GM13976 (cell line): Measurements from ENCODE around the gene ELOB.

Source experiments
- DNase-seq: peaks from one replicate; pipeline ENCODE4 v3.0.0; 2012; ENCODE audit warnings: low spot score
- CTCF ChIP-seq: IDR thresholded peaks from 2 replicates; pipeline ENCODE4 v1.5.1; 2012; ENCODE audit warnings: borderline replicate concordance, mild to moderate bottlenecking; ENCODE audit not compliant: insufficient read depth; ENCODE audit errors: extremely low read depth, missing control alignments, control extremely low read depth
- in situ Hi-C: fragments of 300-500 bp; cut with MboI; formaldehyde crosslinking; loops from one replicate; pipeline ENCODE4 v1.12.0; 2022; ENCODE audit warnings: low sequenced_read_pairs, mixed read lengths, inconsistent platforms; ENCODE audit not compliant: unreplicated experiment

Gene ELOB

DNA sequence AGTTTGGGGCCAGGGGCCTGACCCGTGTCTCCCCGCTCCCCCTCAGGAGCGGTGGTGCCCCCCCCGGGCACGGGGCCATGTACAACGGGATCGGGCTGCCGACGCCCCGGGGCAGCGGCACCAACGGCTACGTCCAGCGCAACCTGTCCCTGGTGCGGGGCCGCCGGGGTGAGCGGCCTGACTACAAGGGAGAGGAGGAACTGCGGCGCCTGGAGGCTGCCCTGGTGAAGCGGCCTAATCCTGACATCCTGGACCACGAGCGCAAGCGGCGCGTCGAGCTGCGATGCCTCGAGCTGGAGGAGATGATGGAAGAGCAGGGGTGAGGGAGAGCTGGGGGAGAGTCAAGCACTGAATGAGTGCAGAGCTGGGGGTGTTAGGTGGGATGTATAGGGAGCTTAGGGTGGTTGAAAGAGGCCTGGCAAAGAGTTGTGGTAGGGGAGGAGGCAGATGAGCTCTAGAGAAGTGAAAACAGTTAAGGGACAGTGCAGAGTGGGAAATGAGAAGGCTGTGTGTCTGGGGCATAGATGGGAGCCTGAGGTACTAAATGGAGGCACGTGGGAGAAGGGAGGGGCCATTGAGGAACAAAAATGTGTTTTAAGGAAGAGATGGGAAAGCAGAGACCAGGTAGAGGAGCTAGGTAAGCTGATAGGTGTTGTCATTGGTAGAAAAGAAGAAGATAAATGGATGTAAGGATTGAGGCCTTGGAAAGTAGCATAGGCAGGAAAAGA is 20.6 kb downstream of the ELOB start:
- DNase-seq: no peak
- in situ Hi-C loops: no loop called here
- no peak for TF ChIP-seq CTCF

DNA sequence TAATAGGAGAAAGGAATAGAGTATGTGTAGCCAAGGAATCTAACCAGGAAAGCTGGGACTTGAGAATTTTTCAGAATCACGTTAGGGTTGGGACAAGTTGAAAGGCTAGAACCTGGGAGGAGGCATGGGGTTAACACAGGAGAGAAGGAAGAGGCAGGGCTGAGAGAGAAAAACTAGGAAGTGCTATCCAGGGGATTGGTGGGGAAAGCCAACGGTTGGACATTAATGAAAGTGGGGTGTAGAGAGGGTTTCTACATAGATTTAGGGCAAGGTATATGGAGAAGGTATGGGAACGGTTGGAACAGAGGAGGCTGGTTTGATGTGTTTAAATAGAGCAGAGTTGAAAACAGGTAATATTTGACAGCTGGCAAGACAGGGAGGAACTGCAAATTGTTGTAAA is 21.9 kb downstream of the ELOB start:
- no peak for TF ChIP-seq CTCF
- in situ Hi-C loops: no loop called here
- DNase-seq: no peak

DNA sequence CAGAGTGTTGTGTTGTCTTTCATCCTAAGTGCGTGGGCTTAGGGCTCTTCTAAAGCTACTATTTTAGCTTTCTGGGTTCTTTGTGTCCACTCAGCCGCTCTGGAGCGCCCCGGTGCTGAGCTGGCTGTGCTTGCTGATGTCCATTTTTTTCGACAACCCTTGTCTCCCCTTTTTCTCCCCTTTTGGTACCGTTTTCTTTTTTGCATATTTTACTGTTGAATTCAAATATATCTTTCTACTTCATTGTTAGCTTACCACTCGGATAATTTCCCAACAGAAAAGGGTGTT is 23.4 kb downstream of the ELOB start:
- no peak for DNase-seq
- no peak for TF ChIP-seq CTCF
- in situ Hi-C loops: no loop called here

- peak; percentile 88 for DNase-seq
- TF ChIP-seq CTCF: no peak
- in situ Hi-C loops: no loop called here
Measured at GRCh38 chr16:2752850-2753732, 24.0 kb downstream of the ELOB start.

DNA sequence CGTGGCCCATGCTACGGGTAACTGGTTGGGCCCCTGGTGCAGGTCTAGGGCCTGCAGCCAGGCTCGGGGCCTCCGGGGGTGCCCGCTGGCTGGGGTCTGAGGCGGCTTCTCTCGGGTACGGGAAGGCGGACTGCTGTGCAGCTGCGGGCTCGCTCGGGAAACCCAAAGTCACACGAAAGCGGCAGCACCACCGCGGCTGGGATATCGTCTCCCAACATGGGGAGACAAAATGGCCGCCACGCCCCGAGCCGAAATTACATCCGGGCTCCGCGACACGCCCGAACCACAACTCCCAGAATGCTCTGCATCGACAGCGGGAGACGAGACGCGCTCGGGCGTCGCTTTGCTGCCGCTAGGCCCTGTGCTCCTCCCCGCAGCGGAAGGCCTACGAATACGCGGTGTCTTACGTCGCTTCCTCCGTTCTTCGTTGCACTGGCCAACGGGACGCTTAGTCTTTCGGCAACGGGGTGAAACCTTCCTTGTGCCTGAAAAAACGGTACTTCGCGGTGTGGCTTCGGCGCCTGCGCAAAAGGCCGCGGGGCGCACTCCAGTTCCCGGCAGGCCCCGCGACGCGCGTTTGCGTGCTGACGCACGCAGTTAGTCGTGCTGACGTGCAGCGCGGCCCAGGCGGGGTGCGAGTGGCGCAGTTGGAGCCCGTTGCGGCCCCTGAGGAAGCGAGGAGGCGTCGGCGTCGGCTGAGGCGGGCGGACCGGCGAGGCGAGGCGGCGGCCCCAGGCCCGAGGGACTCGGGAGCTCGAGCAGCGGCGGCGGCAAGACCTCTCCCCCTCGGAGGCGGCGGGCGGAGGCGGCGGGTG is 24.8 kb downstream of the ELOB start, which contains the start of gene SRRM2:
TSS of gene SRRM2 (plus strand) at position 604 of the 815 bp plus-strand sequence. CDS start 3,727 bp downstream, outside the sequence.
- peak; percentile 98 for DNase-seq
- TF ChIP-seq CTCF: no peak
- in situ Hi-C loops: no loop called here

DNA sequence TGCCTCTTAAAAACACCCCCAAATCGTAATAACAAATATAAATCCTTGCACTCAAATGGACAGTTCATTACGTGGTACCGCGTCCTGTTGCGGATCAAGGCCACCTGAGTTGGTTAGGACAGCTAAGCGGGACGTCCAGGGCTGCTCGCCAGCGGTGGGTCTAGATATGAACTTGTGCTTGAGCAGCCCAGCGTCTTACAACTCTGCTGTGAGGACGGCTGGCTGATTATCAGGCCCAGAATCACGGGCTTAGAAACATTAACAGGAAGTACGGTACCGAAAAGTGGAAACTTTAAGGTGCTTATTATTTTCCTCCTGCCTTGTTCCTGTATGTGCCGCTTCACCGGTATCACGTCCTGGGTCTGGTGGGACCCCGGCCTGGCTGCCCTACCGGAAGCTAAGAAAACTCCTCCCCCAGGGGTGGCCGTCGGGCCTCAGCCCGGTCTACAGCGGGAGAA is 25.5 kb downstream of the ELOB start:
- in situ Hi-C loops: no loop called here

More for the DNA sequence above, 25.5 kb downstream of the ELOB start:
- TF ChIP-seq CTCF: no peak
- peak; percentile 87 for DNase-seq
